ENCODE results near the gene C1orf53. TPM values are rescaled to one million over a fixed set of nuclear protein-coding genes. Genes with fewer than 3 reads are reported as not detected.

C1orf53 gene
- polyA plus RNA-seq, 1 of the 3 experiments (the other 2 are of a cell fraction) = 24.9 TPM

GRCh38 chr1:197927908-197928665 lies 25.7 kb downstream of the C1orf53 start (continued):
- TF ChIP-seq, protein P1, sequence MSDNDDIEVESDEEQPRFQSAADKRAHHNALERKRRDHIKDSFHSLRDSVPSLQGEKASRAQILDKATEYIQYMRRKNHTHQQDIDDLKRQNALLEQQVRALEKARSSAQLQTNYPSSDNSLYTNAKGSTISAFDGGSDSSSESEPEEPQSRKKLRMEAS (IDR thresholded peaks at IDR 0.05; ENCODE audit: low read depth) = no peak
- no peak for TF ChIP-seq RFX5 (IDR thresholded peaks at IDR 0.05; ENCODE audit: low read length)
- no peak for TF ChIP-seq MXI1 (IDR thresholded peaks at IDR 0.05; ENCODE audit: low read depth, low read length)
- TF ChIP-seq EP300 (IDR thresholded peaks at IDR 0.05; ENCODE audit: borderline replicate concordance in 1 of 2, low read depth in 1 of 2, low read length in 1 of 2) = no peak
- TF ChIP-seq FOXM1 (IDR thresholded peaks at IDR 0.05; ENCODE audit: low read depth) = no peak
- no peak for TF ChIP-seq MEF2A (IDR thresholded peaks at IDR 0.05; ENCODE audit: borderline replicate concordance, low read depth)
- no peak for TF ChIP-seq FOSL2 (IDR thresholded peaks at IDR 0.05; ENCODE audit: borderline replicate concordance, low read depth)

DNA sequence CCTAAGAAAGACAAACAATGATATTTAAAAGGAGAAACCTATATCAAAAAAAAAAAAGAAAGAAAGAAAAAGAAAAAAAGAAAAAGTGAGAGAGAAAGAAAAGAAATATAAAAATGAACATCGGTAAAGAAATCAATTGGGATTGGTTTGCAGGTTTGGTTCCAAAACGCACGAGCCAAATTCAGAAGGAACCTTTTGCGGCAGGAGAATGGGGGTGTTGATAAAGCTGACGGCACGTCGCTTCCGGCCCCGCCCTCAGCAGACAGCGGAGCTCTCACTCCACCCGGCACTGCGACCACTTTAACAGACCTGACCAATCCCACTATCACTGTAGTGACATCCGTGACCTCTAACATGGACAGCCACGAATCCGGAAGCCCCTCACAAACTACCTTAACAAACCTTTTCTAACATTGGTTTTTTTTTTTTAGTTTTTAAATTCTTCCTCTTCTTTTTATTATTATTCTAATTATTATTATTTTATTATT lies 26.5 kb downstream of the C1orf53 start:
- H3K36me3 ChIP-seq (replicated peaks in 1 of 2; ENCODE audit: control insufficient read depth in 1 of 2, insufficient read depth in 2 of 2, low read length in 1 of 2) = peaks cover 59 to 83% of the 10 kb centered on the region in 2 experiments
- H3K9me2 ChIP-seq = no peaks in the 10 kb centered on the region
- POLR2A ChIA-PET = no interaction called here
- H3K27me3 ChIP-seq (ENCODE audit: insufficient read depth) = no peaks in the 10 kb centered on the region
- H4K20me1 ChIP-seq (ENCODE audit: insufficient read depth) = no peaks in the 10 kb centered on the region
- no peaks in the 10 kb centered on the region for H3K79me2 ChIP-seq (ENCODE audit: insufficient read depth)
- H3F3A ChIP-seq (replicated peaks; ENCODE audit: insufficient read depth) = peaks cover 7% of the 10 kb centered on the region
- no peak overlapping the region for H3K27ac ChIP-seq (ENCODE audit: low read depth in 2 of 2, low read length in 1 of 2)
- H3K4me2 ChIP-seq = no peak overlapping the region
- no peaks in the 10 kb centered on the region for H3K9me3 ChIP-seq
- DNase-seq = no peak
- no peak for TF ChIP-seq RCOR1 (IDR thresholded peaks at IDR 0.05; ENCODE audit: low read length)
- TF ChIP-seq JUND (IDR thresholded peaks at IDR 0.05) = no peak
- TF ChIP-seq GATA2 (CRISPR knock-in tag; IDR thresholded peaks at IDR 0.05) = no peak
- no peak for TF ChIP-seq RFX5 (IDR thresholded peaks at IDR 0.05; ENCODE audit: low read length)
- TF ChIP-seq EZH2phosphoT487 (IDR thresholded peaks at IDR 0.05; ENCODE audit: borderline replicate concordance, low read depth) = no peak
- TF ChIP-seq IRF3 (IDR thresholded peaks at IDR 0.05; ENCODE audit: low read depth, low read length) = no peak
- TF ChIP-seq, protein P2, sequence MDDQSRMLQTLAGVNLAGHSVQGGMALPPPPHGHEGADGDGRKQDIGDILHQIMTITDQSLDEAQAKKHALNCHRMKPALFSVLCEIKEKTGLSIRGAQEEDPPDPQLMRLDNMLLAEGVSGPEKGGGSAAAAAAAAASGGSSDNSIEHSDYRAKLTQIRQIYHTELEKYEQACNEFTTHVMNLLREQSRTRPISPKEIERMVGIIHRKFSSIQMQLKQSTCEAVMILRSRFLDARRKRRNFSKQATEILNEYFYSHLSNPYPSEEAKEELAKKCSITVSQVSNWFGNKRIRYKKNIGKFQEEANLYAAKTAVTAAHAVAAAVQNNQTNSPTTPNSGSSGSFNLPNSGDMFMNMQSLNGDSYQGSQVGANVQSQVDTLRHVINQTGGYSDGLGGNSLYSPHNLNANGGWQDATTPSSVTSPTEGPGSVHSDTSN (IDR thresholded peaks at IDR 0.05) = no peak
- TF ChIP-seq SIN3A (IDR thresholded peaks at IDR 0.05; ENCODE audit: borderline replicate concordance, low read depth, low read length) = no peak
- no peak for TF ChIP-seq ZBTB33 (IDR thresholded peaks at IDR 0.05; ENCODE audit: borderline replicate concordance, low read depth)
- no peak for TF ChIP-seq MEF2A (IDR thresholded peaks at IDR 0.05; ENCODE audit: borderline replicate concordance, low read depth)
- CTCF ChIA-PET = no interaction called here
- WGBS (ENCODE audit: low lambda C conversion rate) = 96% methylated on average over 10 of the region's 15 CpGs
- no peak overlapping the region for H2AFZ ChIP-seq (ENCODE audit: low read depth)
- peaks cover 0 to 2% of the 10 kb centered on the region in 2 experiments; a peak in 2 of 4 replicates for H3K4me1 ChIP-seq (ENCODE audit: control insufficient read depth in 1 of 2, insufficient read depth in 2 of 2, low read depth in 1 of 2, low read length in 1 of 2)
- no peak overlapping the region for H3K9ac ChIP-seq
- H3K4me3 ChIP-seq (ENCODE audit: low read depth in 2 of 2, low read length in 1 of 2) = no peak overlapping the region
